NT2/D1 (cell line): Measurements from ENCODE around the gene CHN2.

ENCODE experiments used
- SUZ12 ChIP-seq: IDR thresholded peaks from 2 replicates; pipeline ENCODE4 v1.6.1; 2011; ENCODE audit not compliant: insufficient read length, insufficient read depth; ENCODE audit errors: extremely low read depth
- ZNF274 ChIP-seq: IDR thresholded peaks from 2 replicates; pipeline ENCODE4 v1.6.1; 2011; ENCODE audit warnings: mild to moderate bottlenecking, low read depth, low read length

GRCh38 chr7:29272057-29272456 is 77.5 kb downstream of the CHN2 start:
- TF ChIP-seq ZNF274 (no peak), SUZ12 (no peak)
